H9 (cell line): ENCODE measurements around the gene UNC45A. TPM values are rescaled to one million over a fixed set of nuclear protein-coding genes. Genes with fewer than 3 reads are reported as not detected.

Experiments
- DNase-seq: peaks from one replicate; pipeline ENCODE4 v3.0.0-alpha.2; 2017
- H2AFZ ChIP-seq: one replicate; pipeline ENCODE4 v1.6.1; 2013; ENCODE audit warnings: mild to moderate bottlenecking, low read length, control low read depth, moderate library complexity
- H2AK5ac ChIP-seq: 2 replicates; pipeline ENCODE4 v1.6.1; 2013; ENCODE audit warnings: low read length, control low read depth, mixed read lengths; ENCODE audit not compliant: insufficient read length
- H2BK120ac ChIP-seq: one replicate; pipeline ENCODE4 v1.6.1; 2013; ENCODE audit warnings: low read depth, mild to moderate bottlenecking, low read length, control low read depth, inconsistent platforms; ENCODE audit not compliant: poor library complexity, severe bottlenecking
- H2BK12ac ChIP-seq: 2 replicates; pipeline ENCODE4 v1.6.1; 2013; ENCODE audit warnings: low read length, control low read depth, mixed read lengths, low read depth; ENCODE audit not compliant: insufficient read length
- H2BK15ac ChIP-seq: 2 replicates; pipeline ENCODE4 v1.6.1; 2013; ENCODE audit warnings: low read depth, low read length, control low read depth
- H2BK20ac ChIP-seq: one replicate; pipeline ENCODE4 v1.6.1; 2013; ENCODE audit warnings: low read depth, mild to moderate bottlenecking, low read length, control low read depth, inconsistent platforms; ENCODE audit not compliant: poor library complexity, severe bottlenecking
- H2BK5ac ChIP-seq: 2 replicates; pipeline ENCODE4 v1.6.1; 2013; ENCODE audit warnings: low read length, control low read depth, mixed read lengths; ENCODE audit not compliant: insufficient read length
- H3K14ac ChIP-seq: 2 replicates; pipeline ENCODE4 v1.6.1; 2013; ENCODE audit warnings: low read length, control low read depth; ENCODE audit not compliant: insufficient read depth
- H3K18ac ChIP-seq: 2 replicates; pipeline ENCODE4 v1.6.1; 2013; ENCODE audit warnings: low read depth, mild to moderate bottlenecking, mixed read lengths, low read length, control low read depth; ENCODE audit not compliant: insufficient read length
- H3K23ac ChIP-seq: 2 replicates; pipeline ENCODE4 v1.6.1; 2013; ENCODE audit warnings: low read length, control low read depth, mixed read lengths, low read depth; ENCODE audit not compliant: insufficient read length
- H3K23me2 ChIP-seq: 2 replicates; pipeline ENCODE4 v1.6.1; 2013; ENCODE audit warnings: low read depth, mild to moderate bottlenecking, mixed read lengths, low read length, control low read depth; ENCODE audit not compliant: insufficient read length, poor library complexity, severe bottlenecking
- H3K27ac ChIP-seq: 2 replicates; pipeline ENCODE4 v1.5.1; 2013; ENCODE audit warnings: low read length, control low read depth, mixed read lengths, low read depth; ENCODE audit not compliant: insufficient read length
- H3K27me3 ChIP-seq: 2 replicates; pipeline ENCODE4 v1.6.1; 2013; ENCODE audit warnings: low read length, control low read depth, inconsistent platforms; ENCODE audit not compliant: insufficient read depth
- H3K4ac ChIP-seq: 2 replicates; pipeline ENCODE4 v1.6.1; 2013; ENCODE audit warnings: low read depth, mild to moderate bottlenecking, control low read depth, inconsistent platforms, low read length, moderate library complexity
- H3K4me1 ChIP-seq: 2 replicates; pipeline ENCODE4 v1.6.1; 2013; ENCODE audit warnings: low read length, control low read depth, inconsistent platforms; ENCODE audit not compliant: insufficient read depth
- H3K4me2 ChIP-seq: 2 replicates; pipeline ENCODE4 v1.6.1; 2013; ENCODE audit warnings: low read length, control low read depth, mixed read lengths; ENCODE audit not compliant: insufficient read length, insufficient read depth
- H3K56ac ChIP-seq: 2 replicates; pipeline ENCODE4 v1.6.1; 2013; ENCODE audit warnings: low read depth, mild to moderate bottlenecking, mixed read lengths, low read length, control low read depth; ENCODE audit not compliant: insufficient read length
- H3K79me1 ChIP-seq: 2 replicates; pipeline ENCODE4 v1.6.1; 2013; ENCODE audit warnings: low read depth, mild to moderate bottlenecking, moderate library complexity, low read length, control low read depth, inconsistent platforms; ENCODE audit not compliant: insufficient read depth, poor library complexity, severe bottlenecking
- H3K79me2 ChIP-seq: 2 replicates; pipeline ENCODE4 v1.6.1; 2013; ENCODE audit warnings: low read length, control low read depth, inconsistent platforms; ENCODE audit not compliant: insufficient read depth
- H3K9ac ChIP-seq: 2 replicates; pipeline ENCODE4 v1.6.1; 2013; ENCODE audit warnings: low read length, control low read depth, mixed read lengths; ENCODE audit not compliant: insufficient read length; ENCODE audit errors: extremely low read depth
- H3K9me3 ChIP-seq: one replicate; pipeline ENCODE4 v1.6.1; 2013; ENCODE audit warnings: low read depth, low read length, inconsistent platforms; ENCODE audit not compliant: control insufficient read depth
- H3T11ph ChIP-seq: one replicate; pipeline ENCODE4 v1.6.1; 2013; ENCODE audit warnings: mild to moderate bottlenecking, low read length, control low read depth, inconsistent platforms
- H4K20me1 ChIP-seq: one replicate; pipeline ENCODE4 v1.6.1; 2013; ENCODE audit not compliant: control insufficient read depth, insufficient read length, insufficient read depth
- H4K5ac ChIP-seq: 2 replicates; pipeline ENCODE4 v1.6.1; 2013; ENCODE audit warnings: low read depth, mild to moderate bottlenecking, mixed read lengths, low read length, control low read depth; ENCODE audit not compliant: insufficient read length
- H4K8ac ChIP-seq: replicated peaks from 2 replicates; pipeline ENCODE4 v1.6.1; 2013; ENCODE audit warnings: low read length, control low read depth, mixed read lengths, low read depth; ENCODE audit not compliant: insufficient read length
- H4K91ac ChIP-seq: 2 replicates; pipeline ENCODE4 v1.6.1; 2013; ENCODE audit warnings: low read depth, mild to moderate bottlenecking, moderate library complexity, mixed read lengths, low read length, control low read depth; ENCODE audit not compliant: insufficient read length
- H3K27ac Mint-ChIP-seq, 3 experiments: 2 replicates in 2 of 3; 3 replicates in 1 of 3; pipeline ENCODE4 v1.8.0; 2020 to 2021; ENCODE audit warnings: mixed read lengths in 3 of 3, mild to moderate bottlenecking in 1 of 3, moderate library complexity in 1 of 3
- H3K27me3 Mint-ChIP-seq: 2 replicates; pipeline ENCODE4 v1.8.0; 2021; ENCODE audit warnings: low read depth, mild to moderate bottlenecking, moderate library complexity, mixed read lengths
- H3K36me3 Mint-ChIP-seq, 3 experiments: 2 replicates in 2 of 3; 3 replicates in 1 of 3; pipeline ENCODE4 v1.8.0; 2020 to 2021; ENCODE audit warnings: low read depth in 3 of 3, mixed read lengths in 3 of 3; ENCODE audit not compliant: insufficient read depth in 1 of 3
- H3K4me1 Mint-ChIP-seq, 2 experiments: 2 replicates each; pipeline ENCODE4 v1.8.0; 2020; ENCODE audit warnings: mixed read lengths in 2 of 2
- H3K4me3 Mint-ChIP-seq, 2 experiments: 2 replicates in 1 of 2; 3 replicates in 1 of 2; pipeline ENCODE4 v1.8.0; 2020 to 2021; ENCODE audit warnings: mild to moderate bottlenecking in 2 of 2, mixed read lengths in 2 of 2, moderate library complexity in 1 of 2
- H3K9me3 Mint-ChIP-seq, 2 experiments: 2 replicates in 1 of 2; 3 replicates in 1 of 2; pipeline ENCODE4 v1.8.0; 2020; ENCODE audit warnings: mild to moderate bottlenecking in 2 of 2, mixed read lengths in 2 of 2, moderate library complexity in 1 of 2
- WGBS: extraction: QIAGEN DNeasy Blood & Tissue Kit; methylation state at CpG from one replicate; pipeline ENCODE4 v1.1.7; 2013; ENCODE audit warnings: missing lambda C conversion rate, low lambda C conversion rate, mixed read lengths; ENCODE audit not compliant: insufficient read length; ENCODE audit errors: extremely low coverage; 5-methylcytosine and 5-hydroxymethylcytosine counted together
- total RNA-seq: library from RNA; stranded (reverse); gene quantifications from 2 replicates; pipeline ENCODE4 v1.2.1, GENCODE V29; 2021
- TF ChIP-seq, protein P1 (sequence below): fragments of 200-600 bp; sonication (generic); conservative IDR thresholded peaks from 3 replicates; pipeline ENCODE4 v1.8.0; 2021; ENCODE audit warnings: antibody characterized with exemption, mild to moderate bottlenecking

Gene UNC45A
- total RNA-seq, 1 experiment from 2014 or later: 84.6 TPM

GRCh38 chr15:90947577-90948357 is 12.7 kb downstream of the UNC45A start:
- no peaks in the 10 kb centered on the region for H3K9me3 ChIP-seq
- no peak overlapping the region for H2BK20ac ChIP-seq
- H3K27ac Mint-ChIP-seq: no peak overlapping the region; a peak in 1 of 7 replicates
- no peak overlapping the region for H4K8ac ChIP-seq
- H2BK12ac ChIP-seq: no peak overlapping the region
- TF ChIP-seq, protein P1, sequence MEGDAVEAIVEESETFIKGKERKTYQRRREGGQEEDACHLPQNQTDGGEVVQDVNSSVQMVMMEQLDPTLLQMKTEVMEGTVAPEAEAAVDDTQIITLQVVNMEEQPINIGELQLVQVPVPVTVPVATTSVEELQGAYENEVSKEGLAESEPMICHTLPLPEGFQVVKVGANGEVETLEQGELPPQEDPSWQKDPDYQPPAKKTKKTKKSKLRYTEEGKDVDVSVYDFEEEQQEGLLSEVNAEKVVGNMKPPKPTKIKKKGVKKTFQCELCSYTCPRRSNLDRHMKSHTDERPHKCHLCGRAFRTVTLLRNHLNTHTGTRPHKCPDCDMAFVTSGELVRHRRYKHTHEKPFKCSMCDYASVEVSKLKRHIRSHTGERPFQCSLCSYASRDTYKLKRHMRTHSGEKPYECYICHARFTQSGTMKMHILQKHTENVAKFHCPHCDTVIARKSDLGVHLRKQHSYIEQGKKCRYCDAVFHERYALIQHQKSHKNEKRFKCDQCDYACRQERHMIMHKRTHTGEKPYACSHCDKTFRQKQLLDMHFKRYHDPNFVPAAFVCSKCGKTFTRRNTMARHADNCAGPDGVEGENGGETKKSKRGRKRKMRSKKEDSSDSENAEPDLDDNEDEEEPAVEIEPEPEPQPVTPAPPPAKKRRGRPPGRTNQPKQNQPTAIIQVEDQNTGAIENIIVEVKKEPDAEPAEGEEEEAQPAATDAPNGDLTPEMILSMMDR: no peak
- H4K91ac ChIP-seq: no peak overlapping the region
- no peaks in the 10 kb centered on the region for H3K9me3 Mint-ChIP-seq
- H3K27me3 ChIP-seq: no peaks in the 10 kb centered on the region
- no peak overlapping the region for H2BK15ac ChIP-seq
- no peaks in the 10 kb centered on the region for H3K79me1 ChIP-seq
- no peak overlapping the region for H2BK5ac ChIP-seq
- no peak overlapping the region for H3K4ac ChIP-seq
- no peak overlapping the region for H3K4me2 ChIP-seq
- H3K14ac ChIP-seq: no peak overlapping the region
- no peak overlapping the region for H2AFZ ChIP-seq
- no peak for DNase-seq
- H3K79me2 ChIP-seq: no peaks in the 10 kb centered on the region
- H4K5ac ChIP-seq: no peak overlapping the region
- H2BK120ac ChIP-seq: no peak overlapping the region
- H3K4me1 ChIP-seq: no peaks in the 10 kb centered on the region
- H3K23ac ChIP-seq: no peak overlapping the region
- H4K20me1 ChIP-seq: no peaks in the 10 kb centered on the region
- H2AK5ac ChIP-seq: no peak overlapping the region
- H3K27ac ChIP-seq: no peak overlapping the region
- no peak overlapping the region for H3K18ac ChIP-seq
- H3K9ac ChIP-seq: no peak overlapping the region
- no CpG with 5 or more reads among the region's 18 CpGs for WGBS
- H3K4me1 Mint-ChIP-seq: no peaks in the 10 kb centered on the region
- H3K4me3 Mint-ChIP-seq: no peak overlapping the region
- H3K23me2 ChIP-seq: peaks cover 3% of the 10 kb centered on the region
- H3K56ac ChIP-seq: no peak overlapping the region
- H3K27me3 Mint-ChIP-seq: no peaks in the 10 kb centered on the region
- H3K36me3 Mint-ChIP-seq: peaks cover 39 to 88% (median 69%) of the 10 kb centered on the region in 3 experiments; a peak in 6 of 7 replicates
- H3T11ph ChIP-seq: no peak overlapping the region
